ENCODE measurements around the gene LIMCH1. TPM values are rescaled to one million over a fixed set of nuclear protein-coding genes. Genes with fewer than 3 reads are reported as not detected.

Gene LIMCH1
- polyA plus RNA-seq, 1 experiment = 1.1 TPM

GRCh38 chr4:41668024-41668423 is 130.1 kb downstream of the LIMCH1 start:
- TF ChIP-seq, protein P1, sequence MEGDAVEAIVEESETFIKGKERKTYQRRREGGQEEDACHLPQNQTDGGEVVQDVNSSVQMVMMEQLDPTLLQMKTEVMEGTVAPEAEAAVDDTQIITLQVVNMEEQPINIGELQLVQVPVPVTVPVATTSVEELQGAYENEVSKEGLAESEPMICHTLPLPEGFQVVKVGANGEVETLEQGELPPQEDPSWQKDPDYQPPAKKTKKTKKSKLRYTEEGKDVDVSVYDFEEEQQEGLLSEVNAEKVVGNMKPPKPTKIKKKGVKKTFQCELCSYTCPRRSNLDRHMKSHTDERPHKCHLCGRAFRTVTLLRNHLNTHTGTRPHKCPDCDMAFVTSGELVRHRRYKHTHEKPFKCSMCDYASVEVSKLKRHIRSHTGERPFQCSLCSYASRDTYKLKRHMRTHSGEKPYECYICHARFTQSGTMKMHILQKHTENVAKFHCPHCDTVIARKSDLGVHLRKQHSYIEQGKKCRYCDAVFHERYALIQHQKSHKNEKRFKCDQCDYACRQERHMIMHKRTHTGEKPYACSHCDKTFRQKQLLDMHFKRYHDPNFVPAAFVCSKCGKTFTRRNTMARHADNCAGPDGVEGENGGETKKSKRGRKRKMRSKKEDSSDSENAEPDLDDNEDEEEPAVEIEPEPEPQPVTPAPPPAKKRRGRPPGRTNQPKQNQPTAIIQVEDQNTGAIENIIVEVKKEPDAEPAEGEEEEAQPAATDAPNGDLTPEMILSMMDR (IDR thresholded peaks at IDR 0.05; ENCODE audit: low read depth, low read length) = no peak
- CTCF ChIA-PET = no interaction called here
- DNase-seq (ENCODE audit: low read depth, low spot score) = no peak
- no peaks in the 10 kb centered on the region for H3K9me3 ChIP-seq (ENCODE audit: control insufficient read depth, insufficient read depth, low read length)
- H3K27me3 ChIP-seq (ENCODE audit: control insufficient read depth, insufficient read depth, low read length) = peaks cover 5% of the 10 kb centered on the region
- H3K27ac ChIP-seq (ENCODE audit: low read depth, low read length) = no peak overlapping the region
- H3K4me3 ChIP-seq (ENCODE audit: low read depth, low read length) = no peak overlapping the region
- POLR2A ChIA-PET = no interaction called here

GRCh38 chr4:41670530-41670929 is 132.6 kb downstream of the LIMCH1 start:
- POLR2A ChIA-PET = no interaction called here
- TF ChIP-seq, protein P1 (IDR thresholded peaks at IDR 0.05; ENCODE audit: low read depth, low read length) = no peak

DNA sequence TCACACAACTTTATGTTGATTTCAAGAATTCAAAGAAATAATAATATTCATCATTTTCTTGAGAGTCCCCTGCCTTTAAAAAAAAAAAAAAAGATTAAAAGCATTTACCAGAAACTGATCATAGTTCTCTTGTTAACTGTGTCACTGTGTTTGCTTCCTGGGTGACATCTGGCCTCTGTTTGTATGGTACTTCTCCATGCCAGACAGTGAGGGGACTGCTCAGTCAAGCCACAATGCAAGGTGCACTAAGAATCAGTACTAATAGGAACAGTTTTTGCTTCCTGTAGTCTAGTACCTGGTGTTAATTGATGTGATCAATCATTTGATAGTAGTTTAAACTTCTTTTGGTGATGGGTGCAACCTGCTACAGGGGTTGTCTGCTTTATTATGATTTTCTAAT is 133.0 kb downstream of the LIMCH1 start:
- no peak for DNase-seq (ENCODE audit: low read depth, low spot score)
- H3K27me3 ChIP-seq (ENCODE audit: control insufficient read depth, insufficient read depth, low read length) = peaks cover 9% of the 10 kb centered on the region
- CTCF ChIA-PET = interaction anchor here (0.7 kb wide), 1 partner anchor 384 kb away, joined by 3 read pairs; no protein-coding TSS in a partner anchor
- no peak overlapping the region for H3K4me3 ChIP-seq (ENCODE audit: low read depth, low read length)
- TF ChIP-seq, protein P1 (IDR thresholded peaks at IDR 0.05; ENCODE audit: low read depth, low read length) = no peak
- H3K9me3 ChIP-seq (ENCODE audit: control insufficient read depth, insufficient read depth, low read length) = no peaks in the 10 kb centered on the region
- POLR2A ChIA-PET = no interaction called here
- no peak overlapping the region for H3K27ac ChIP-seq (ENCODE audit: low read depth, low read length)

More at GRCh38 chr4:41670530-41670929, 132.6 kb downstream of the LIMCH1 start:
- no peak overlapping the region for H3K27ac ChIP-seq (ENCODE audit: low read depth, low read length)
- no peaks in the 10 kb centered on the region for H3K9me3 ChIP-seq (ENCODE audit: control insufficient read depth, insufficient read depth, low read length)
- CTCF ChIA-PET = interaction anchor here (0.7 kb wide), 1 partner anchor 383 kb away, joined by 3 read pairs; no protein-coding TSS in a partner anchor
- DNase-seq (ENCODE audit: low read depth, low spot score) = no peak
- H3K27me3 ChIP-seq (ENCODE audit: control insufficient read depth, insufficient read depth, low read length) = peaks cover 9% of the 10 kb centered on the region
- H3K4me3 ChIP-seq (ENCODE audit: low read depth, low read length) = no peak overlapping the region

DNA sequence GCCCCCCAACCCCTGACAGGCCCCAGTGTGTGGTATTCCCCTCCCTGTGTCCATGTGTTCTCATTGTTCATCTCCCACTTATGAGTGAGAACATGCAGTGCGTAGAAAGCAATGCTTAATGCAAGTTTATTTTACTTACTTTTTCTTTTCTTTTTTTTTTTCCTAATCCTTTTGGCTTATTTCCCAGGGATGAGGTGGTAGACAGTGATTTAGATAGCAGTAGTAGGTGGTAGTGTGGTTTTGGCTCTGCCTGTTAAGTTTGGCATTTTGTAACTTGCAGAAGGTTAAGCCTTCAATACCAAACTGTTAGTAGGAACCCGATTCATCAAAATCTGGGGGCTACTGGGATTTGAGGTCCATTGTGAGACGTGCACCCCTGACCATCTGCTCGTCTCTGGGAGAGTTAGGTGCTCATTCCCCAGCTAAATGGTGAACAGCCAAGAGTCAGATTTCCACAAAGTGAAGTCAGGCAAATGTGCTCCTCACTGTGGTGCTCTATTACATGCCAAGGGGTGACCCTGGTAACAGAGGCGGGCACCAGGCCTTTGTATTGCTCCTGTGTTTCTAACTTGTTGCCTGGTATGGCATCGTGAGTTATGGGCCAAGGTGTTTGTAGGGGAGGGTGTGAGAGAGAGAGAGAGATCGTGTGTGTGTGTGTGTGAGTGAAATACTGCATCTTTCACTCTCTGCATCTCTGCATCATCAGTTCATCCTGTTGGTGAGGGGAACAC is 140.3 kb downstream of the LIMCH1 start:
- Histone ChIP-seq H3K27me3 (ENCODE audit: control insufficient read depth, insufficient read depth, low read length) (peaks cover 7% of the 10 kb centered on the region), H3K9me3 (ENCODE audit: control insufficient read depth, insufficient read depth, low read length) (no peaks in the 10 kb centered on the region), H3K27ac (ENCODE audit: low read depth, low read length) (no peak overlapping the region), H3K4me3 (ENCODE audit: low read depth, low read length) (no peak overlapping the region)
- ChIA-PET POLR2A (no interaction called here), CTCF (no interaction called here)
- TF ChIP-seq, protein P1 (IDR thresholded peaks at IDR 0.05; ENCODE audit: low read depth, low read length) = no peak
- no peak for DNase-seq (ENCODE audit: low read depth, low spot score)

- ChIA-PET POLR2A (no interaction called here), CTCF (no interaction called here)
- no peak overlapping the region for H3K27ac ChIP-seq (ENCODE audit: low read depth, low read length)
- no peak for DNase-seq (ENCODE audit: low read depth, low spot score)
- TF ChIP-seq, protein P1 (IDR thresholded peaks at IDR 0.05; ENCODE audit: low read depth, low read length) = no peak
- peaks cover 5% of the 10 kb centered on the region for H3K27me3 ChIP-seq (ENCODE audit: control insufficient read depth, insufficient read depth, low read length)
- no peak overlapping the region for H3K4me3 ChIP-seq (ENCODE audit: low read depth, low read length)
- H3K9me3 ChIP-seq (ENCODE audit: control insufficient read depth, insufficient read depth, low read length) = no peaks in the 10 kb centered on the region
Observed at GRCh38 chr4:41678951-41679350, 141.0 kb downstream of the LIMCH1 start.
